GM23248 (cell line): ENCODE results near the gene CCDC51. TPM values are rescaled to one million over a fixed set of nuclear protein-coding genes. Genes with fewer than 3 reads are reported as not detected.

Experiments
- DNase-seq: peaks from one replicate; pipeline ENCODE4 v3.0.0-alpha.2; 2015
- H2AFZ ChIP-seq: fragments of 200-600 bp; sonication (generic); 2 replicates; pipeline ENCODE4 v1.6.1; 2016; ENCODE audit warnings: antibody characterized with exemption
- H3F3A ChIP-seq: fragments of 200-600 bp; sonication (generic); 2 replicates; pipeline ENCODE4 v1.6.1; 2016; ENCODE audit warnings: mild to moderate bottlenecking, antibody characterized with exemption, mixed run types; ENCODE audit not compliant: insufficient read depth
- H3K27ac ChIP-seq: fragments of 200-600 bp; sonication (generic); 2 replicates; pipeline ENCODE4 v1.5.1; 2016; ENCODE audit warnings: mild to moderate bottlenecking
- H3K27me3 ChIP-seq: fragments of 200-600 bp; sonication (generic); replicated peaks from 2 replicates; pipeline ENCODE4 v1.6.1; 2016; ENCODE audit warnings: mild to moderate bottlenecking; ENCODE audit not compliant: insufficient read depth
- H3K36me3 ChIP-seq: fragments of 200-600 bp; sonication (generic); 2 replicates; pipeline ENCODE4 v1.6.1; 2016; ENCODE audit warnings: low read depth, mild to moderate bottlenecking
- H3K4me1 ChIP-seq: fragments of 200-600 bp; sonication (generic); 2 replicates; pipeline ENCODE4 v1.6.1; 2016; ENCODE audit warnings: mild to moderate bottlenecking; ENCODE audit not compliant: insufficient read depth
- H3K4me2 ChIP-seq: fragments of 200-600 bp; sonication (generic); one replicate; pipeline ENCODE4 v1.6.1; 2016; ENCODE audit warnings: mild to moderate bottlenecking; ENCODE audit not compliant: unreplicated experiment
- H3K4me3 ChIP-seq: fragments of 200-600 bp; sonication (generic); 2 replicates; pipeline ENCODE4 v1.5.1; 2016; ENCODE audit warnings: mild to moderate bottlenecking
- H3K79me2 ChIP-seq: fragments of 200-600 bp; sonication (generic); 2 replicates; pipeline ENCODE4 v1.6.1; 2016; ENCODE audit warnings: mild to moderate bottlenecking; ENCODE audit not compliant: insufficient read depth
- H3K9ac ChIP-seq: fragments of 200-600 bp; sonication (generic); 2 replicates; pipeline ENCODE4 v1.6.1; 2016; ENCODE audit warnings: mild to moderate bottlenecking
- H3K9me2 ChIP-seq: fragments of 200-600 bp; sonication (generic); 2 replicates; pipeline ENCODE4 v1.6.1; 2016; ENCODE audit warnings: mixed run types, mild to moderate bottlenecking, moderate library complexity; ENCODE audit not compliant: insufficient read depth
- H3K9me3 ChIP-seq: fragments of 200-600 bp; sonication (generic); one replicate; pipeline ENCODE4 v1.6.1; 2017; ENCODE audit warnings: low read depth
- H4K20me1 ChIP-seq: fragments of 200-600 bp; sonication (generic); 2 replicates; pipeline ENCODE4 v1.6.0; 2016; ENCODE audit not compliant: insufficient read depth
- EZH2 ChIP-seq: fragments of 200-600 bp; sonication (generic); IDR thresholded peaks from 2 replicates; pipeline ENCODE4 v1.6.1; 2018; ENCODE audit warnings: antibody characterized with exemption, mild to moderate bottlenecking; ENCODE audit not compliant: insufficient read depth, poor library complexity, severe bottlenecking
- EZH2phosphoT487 ChIP-seq: fragments of 200-600 bp; sonication (generic); IDR thresholded peaks from 2 replicates; pipeline ENCODE4 v1.6.1; 2018; ENCODE audit warnings: antibody characterized with exemption, moderate library complexity, mild to moderate bottlenecking, low read depth; ENCODE audit not compliant: insufficient read depth
- WGBS, 2 experiments: methylation state at CpG; one replicate each; pipeline ENCODE4 v1.1.6; 2015 to 2017; ENCODE audit warnings: low lambda C conversion rate in 2 of 2, low coverage in 1 of 2; ENCODE audit errors: missing lambda C conversion rate in 2 of 2; 5-methylcytosine and 5-hydroxymethylcytosine counted together
- in situ Hi-C: fragments of 300-500 bp; cut with MboI; formaldehyde crosslinking; loops from 2 replicates; pipeline ENCODE4 v1.15.0; 2020
- polyA plus RNA-seq: library from polyadenylated mRNA; unstranded; fragments of >200 nt; fragmentation: Nextera tagmentation; extraction: Ambion mirVana; gene quantifications from 2 replicates; pipeline ENCODE4 v1.2.1, GENCODE V29; 2016
- total RNA-seq: library from RNA; depleted of rRNA; stranded (reverse); fragments of >200 nt; shearing (Covaris generic); gene quantifications from 2 replicates; pipeline ENCODE4 v1.2.3, GENCODE V29; 2014

CCDC51 gene
- total and polyA plus RNA-seq, 2 experiments from 2014 or later = 10.1 to 14.0 TPM

- in situ Hi-C loops = no loop called here
- H4K20me1 ChIP-seq = no peaks in the 10 kb centered on the region
- H3K27ac ChIP-seq = no peak overlapping the region
- no peak overlapping the region for H2AFZ ChIP-seq
- no peaks in the 10 kb centered on the region for H3K27me3 ChIP-seq
- no peak overlapping the region for H3K4me2 ChIP-seq
- H3K9me3 ChIP-seq = no peaks in the 10 kb centered on the region
- H3F3A ChIP-seq = no peaks in the 10 kb centered on the region
- 48 to 53% methylated on average over 8 of the region's 8 CpGs for WGBS, 2 experiments
- TF ChIP-seq EZH2 (no peak), EZH2phosphoT487 (no peak)
- no peaks in the 10 kb centered on the region for H3K79me2 ChIP-seq
- no peaks in the 10 kb centered on the region for H3K9me2 ChIP-seq
- H3K36me3 ChIP-seq = no peaks in the 10 kb centered on the region
- H3K4me3 ChIP-seq = no peak overlapping the region
- no peak overlapping the region for H3K9ac ChIP-seq
- DNase-seq = peak; percentile 23
- H3K4me1 ChIP-seq = peaks cover 3% of the 10 kb centered on the region; the same call in 1 of the 2 replicates
These were observed 12.8 kb downstream of the CCDC51 start for GRCh38 chr3:48426944-48427629.

GRCh38 chr3:48426401-48426909 is 13.5 kb downstream of the CCDC51 start:
- Histone ChIP-seq H2AFZ (no peak overlapping the region), H3K79me2 (no peaks in the 10 kb centered on the region), H3K9me3 (no peaks in the 10 kb centered on the region), H3K4me2 (no peak overlapping the region), H3K9ac (no peak overlapping the region), H3F3A (no peaks in the 10 kb centered on the region), H3K9me2 (no peaks in the 10 kb centered on the region), H3K4me3 (no peak overlapping the region), H4K20me1 (no peaks in the 10 kb centered on the region), H3K36me3 (no peaks in the 10 kb centered on the region), H3K27me3 (no peaks in the 10 kb centered on the region), H3K27ac (no peak overlapping the region), H3K4me1 (peaks cover 3% of the 10 kb centered on the region; the same call in 1 of the 2 replicates)
- in situ Hi-C loops = no loop called here
- DNase-seq = no peak
- WGBS, 2 experiments = 30 to 38% methylated on average over 10 to 11 of the region's 11 CpGs
- no peak for TF ChIP-seq EZH2
- no peak for TF ChIP-seq EZH2phosphoT487

- H3K27me3 ChIP-seq = no peaks in the 10 kb centered on the region
- H3F3A ChIP-seq = no peaks in the 10 kb centered on the region
- no peak for DNase-seq
- no peaks in the 10 kb centered on the region for H4K20me1 ChIP-seq
- no peak overlapping the region for H3K4me3 ChIP-seq
- H3K9me2 ChIP-seq = no peaks in the 10 kb centered on the region
- 59 to 62% methylated on average over 5 to 13 of the region's 13 CpGs for WGBS, 2 experiments
- peaks cover 3% of the 10 kb centered on the region; the same call in 1 of the 2 replicates for H3K4me1 ChIP-seq
- in situ Hi-C loops = no loop called here
- H3K79me2 ChIP-seq = no peaks in the 10 kb centered on the region
- no peaks in the 10 kb centered on the region for H3K36me3 ChIP-seq
- H3K27ac ChIP-seq = no peak overlapping the region
- no peak overlapping the region for H3K4me2 ChIP-seq
- no peak overlapping the region for H3K9ac ChIP-seq
- TF ChIP-seq EZH2phosphoT487 = no peak
- TF ChIP-seq EZH2 = no peak
- H2AFZ ChIP-seq = no peak overlapping the region
- no peaks in the 10 kb centered on the region for H3K9me3 ChIP-seq
These were observed 14.6 kb downstream of the CCDC51 start for GRCh38 chr3:48425281-48425812.

- TF ChIP-seq EZH2phosphoT487 = no peak
- no peak for TF ChIP-seq EZH2
- Histone ChIP-seq H3K4me2 (no peak overlapping the region), H4K20me1 (no peaks in the 10 kb centered on the region), H3K9ac (no peak overlapping the region), H3K4me3 (no peak overlapping the region), H3K9me2 (no peaks in the 10 kb centered on the region), H3K27me3 (no peaks in the 10 kb centered on the region), H3K36me3 (no peaks in the 10 kb centered on the region), H3K79me2 (no peaks in the 10 kb centered on the region), H3F3A (no peaks in the 10 kb centered on the region), H3K9me3 (no peaks in the 10 kb centered on the region), H3K27ac (no peak overlapping the region), H3K4me1 (peaks cover 3% of the 10 kb centered on the region; the same call in 1 of the 2 replicates), H2AFZ (no peak overlapping the region)
- no peak for DNase-seq
- in situ Hi-C loops = no loop called here
- 89% methylated on average over 27 of the region's 27 CpGs for WGBS, 2 experiments
These were observed 15.8 kb downstream of the CCDC51 start for GRCh38 chr3:48423883-48424695.
